Measurements from ENCODE around the gene DOCK2.

The DOCK2 gene

DNA sequence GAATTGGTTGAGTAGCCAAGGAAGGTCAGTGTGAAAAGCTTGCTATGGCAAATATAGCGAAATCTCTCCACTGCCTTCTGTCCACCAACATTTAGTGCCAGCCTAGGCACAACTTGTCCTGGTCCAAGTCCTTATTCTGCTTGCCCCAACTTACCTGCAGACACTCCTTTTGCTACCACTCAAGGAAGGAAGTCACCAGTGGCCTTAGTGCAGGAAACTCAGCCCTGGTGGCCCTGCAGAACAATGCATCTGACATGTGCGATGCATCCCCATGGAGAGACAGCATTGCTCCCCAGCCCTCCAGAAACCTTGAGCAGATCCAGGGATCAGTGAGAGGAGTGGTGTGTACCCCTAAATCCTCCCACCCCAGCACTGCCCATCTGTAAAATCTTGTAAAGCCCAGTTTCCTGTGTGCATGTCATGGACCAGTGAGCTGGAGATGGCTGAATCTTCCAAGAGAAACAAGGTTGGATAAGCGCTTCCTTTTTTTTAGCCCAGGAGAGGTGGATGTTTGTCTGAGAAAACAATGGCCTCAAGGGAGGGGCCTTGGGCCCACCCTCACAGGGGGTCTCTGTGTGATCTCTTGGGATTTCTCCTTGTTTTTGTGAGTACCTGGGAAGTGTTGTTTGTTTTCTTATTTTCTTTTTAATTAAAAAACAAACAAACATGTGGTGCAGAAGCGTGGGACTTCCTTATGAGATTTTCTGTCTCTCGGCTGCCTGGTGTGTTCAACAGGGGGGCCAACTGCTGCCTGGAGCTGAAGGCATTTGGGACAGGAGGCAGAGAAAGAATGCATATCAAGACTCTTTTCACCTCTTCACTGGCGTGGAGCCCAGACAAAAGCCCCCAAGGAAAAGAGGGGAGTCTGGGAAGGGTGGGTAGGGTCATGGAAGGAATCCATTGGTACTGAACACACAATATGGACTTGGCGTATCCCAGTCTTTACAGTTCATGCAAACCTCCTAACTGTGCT lies 472.3 kb downstream of the DOCK2 start:
- no peak for DNase-seq

DNA sequence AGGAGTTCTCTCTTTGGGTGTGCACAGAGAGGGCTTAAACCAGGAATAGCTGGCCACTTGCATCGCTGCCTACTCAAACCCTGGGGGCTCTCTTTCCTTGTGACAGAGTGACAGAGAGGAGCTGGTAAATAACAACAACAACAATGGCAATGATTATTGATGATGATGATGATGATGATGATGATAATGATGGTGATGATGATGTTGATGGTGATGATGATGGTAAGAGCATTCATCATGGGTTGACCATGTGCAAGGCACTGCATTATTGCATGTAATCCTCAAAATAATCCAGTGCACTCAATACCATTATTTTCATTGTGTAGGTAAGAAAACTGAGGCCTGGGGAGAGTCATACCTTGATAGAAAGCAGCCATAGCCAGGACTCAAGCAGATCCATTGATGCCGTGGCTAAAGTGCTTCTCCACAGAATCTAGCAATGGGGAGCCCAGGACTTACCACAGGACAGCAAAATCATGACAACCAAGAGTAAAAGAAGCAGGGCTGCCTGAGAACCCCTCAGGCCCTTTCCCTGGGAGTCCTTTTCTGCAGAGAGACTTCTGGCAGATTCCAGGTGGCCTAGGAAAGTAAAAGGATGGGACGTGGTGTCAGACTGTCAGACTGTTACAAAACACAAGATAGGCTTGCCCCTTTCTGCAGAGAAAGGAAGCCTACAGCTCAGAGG lies 473.5 kb downstream of the DOCK2 start:
- DNase-seq, result no peak

DNA sequence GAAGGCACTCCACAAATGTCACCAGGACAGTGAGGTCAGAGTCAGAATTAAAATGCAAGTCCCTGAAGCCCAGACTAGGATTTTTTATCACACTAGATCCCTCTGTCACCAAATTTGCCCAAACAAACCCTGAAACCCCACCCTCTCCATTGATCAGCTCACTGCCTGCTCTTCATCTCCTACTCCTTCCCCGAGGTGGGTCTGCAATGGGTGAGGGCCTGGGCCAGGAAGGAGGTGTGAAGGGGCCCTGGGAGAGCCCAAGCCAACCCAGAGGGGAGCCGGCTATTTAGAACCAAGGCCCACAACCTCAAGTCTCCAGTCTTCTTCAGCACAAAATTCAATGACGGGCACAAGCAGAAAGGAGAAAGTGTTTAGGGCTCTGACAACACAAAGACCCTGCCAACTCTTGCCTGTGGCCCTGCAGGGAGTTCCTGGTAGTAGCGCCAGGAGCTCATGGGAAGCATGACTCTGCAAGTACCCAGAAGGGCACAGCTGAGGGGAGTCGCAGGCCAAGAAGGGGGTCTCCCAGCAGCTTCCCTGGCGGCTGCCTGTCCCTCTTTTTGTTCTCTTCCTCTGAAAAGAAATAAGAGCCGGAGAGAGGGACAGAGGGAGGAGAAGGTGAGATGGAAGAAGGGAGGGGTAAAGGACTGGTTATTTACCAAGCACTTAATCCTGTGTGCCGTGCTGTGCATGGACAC lies 474.2 kb downstream of the DOCK2 start:
- DNase-seq, result no peak

DNA sequence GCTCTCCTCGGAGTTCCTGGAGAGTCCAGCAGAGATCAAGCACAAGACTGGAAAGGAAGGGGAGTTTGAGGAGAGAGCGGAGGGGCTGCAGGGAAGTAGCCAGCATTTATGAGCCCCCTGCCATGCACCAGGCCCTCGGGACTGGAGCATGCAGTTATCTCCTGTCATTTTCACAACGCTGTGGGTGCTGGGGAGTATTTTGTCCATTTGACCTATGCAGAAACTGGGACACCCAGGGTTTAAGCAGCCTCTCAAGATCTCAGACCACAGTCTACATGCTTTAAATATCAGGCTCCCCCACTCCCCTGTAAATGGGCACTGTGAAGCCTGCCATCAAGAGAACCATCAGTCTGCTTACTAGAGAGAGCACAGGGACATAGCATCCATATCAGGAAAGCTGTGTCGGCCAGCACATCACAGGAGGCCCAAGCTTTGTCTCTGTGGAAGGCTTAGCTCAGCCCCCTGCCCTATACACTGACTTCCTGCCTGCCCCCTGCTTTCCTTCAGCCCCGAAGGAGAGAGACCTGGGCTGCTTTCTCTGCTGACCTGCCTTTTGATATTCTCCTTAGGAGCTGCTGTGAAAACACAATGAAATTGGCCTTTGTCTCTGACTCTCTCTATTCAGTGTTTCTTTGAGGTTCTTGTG lies 475.9 kb downstream of the DOCK2 start:
- no peak for DNase-seq

DNA sequence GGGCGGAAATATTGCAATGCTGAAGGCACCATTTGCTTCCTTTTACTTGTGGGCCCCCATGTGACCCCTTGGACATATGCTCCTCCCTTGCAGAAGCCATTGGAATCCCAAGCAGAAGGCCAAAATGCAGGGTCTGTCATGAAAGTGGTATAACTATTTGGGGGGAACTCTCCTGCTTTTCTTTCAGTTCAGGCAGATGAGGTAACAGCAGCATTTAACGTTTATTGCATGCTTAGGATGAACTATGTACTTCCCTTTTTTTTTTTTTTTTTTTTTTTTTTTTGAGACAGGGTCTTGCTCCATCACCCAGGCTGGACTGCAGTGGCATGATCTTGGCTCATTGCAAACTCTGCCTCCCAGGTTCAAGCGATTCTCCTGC lies 476.4 kb downstream of the DOCK2 start:
- DNase-seq, result no peak

DNA sequence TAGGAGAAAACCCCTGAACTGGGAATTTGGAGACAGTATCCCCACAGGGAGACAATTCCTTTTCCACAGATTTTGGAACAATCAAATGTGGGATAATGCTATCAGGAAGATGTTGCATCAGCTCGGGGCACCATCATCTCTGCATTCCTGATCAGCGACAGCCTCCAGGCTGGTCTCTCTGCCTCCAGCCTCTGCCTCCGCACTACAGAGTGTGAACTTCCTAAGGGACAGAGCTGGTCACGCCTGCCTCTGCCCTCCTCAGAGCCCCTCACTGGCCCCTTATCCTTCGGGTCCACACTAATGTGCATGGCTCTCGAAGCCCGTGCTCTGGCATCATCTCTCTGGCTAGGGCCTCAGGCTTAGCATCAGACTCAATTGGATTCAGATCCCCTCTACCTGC lies 477.2 kb downstream of the DOCK2 start:
- DNase-seq, result no peak

DNA sequence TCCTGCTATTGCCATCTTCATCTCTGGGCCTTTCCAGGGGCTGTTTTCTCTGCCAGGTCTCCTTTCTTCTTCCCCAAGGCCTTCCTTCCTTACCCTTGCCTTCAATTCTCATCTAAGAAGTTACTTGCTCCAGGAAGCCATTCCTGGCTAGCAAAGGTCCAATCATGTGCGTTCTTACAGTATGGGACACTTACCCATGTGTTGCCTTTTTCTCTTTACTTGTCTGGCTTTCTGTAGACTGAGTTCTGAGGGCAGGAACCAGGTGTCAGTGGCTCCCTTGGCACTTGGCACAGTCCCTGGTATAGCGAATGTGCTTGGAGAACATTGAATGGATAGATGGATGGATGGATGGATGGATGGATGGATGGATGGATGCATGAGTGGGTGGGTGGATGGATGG lies 478.9 kb downstream of the DOCK2 start:
- DNase-seq, result no peak

DNA sequence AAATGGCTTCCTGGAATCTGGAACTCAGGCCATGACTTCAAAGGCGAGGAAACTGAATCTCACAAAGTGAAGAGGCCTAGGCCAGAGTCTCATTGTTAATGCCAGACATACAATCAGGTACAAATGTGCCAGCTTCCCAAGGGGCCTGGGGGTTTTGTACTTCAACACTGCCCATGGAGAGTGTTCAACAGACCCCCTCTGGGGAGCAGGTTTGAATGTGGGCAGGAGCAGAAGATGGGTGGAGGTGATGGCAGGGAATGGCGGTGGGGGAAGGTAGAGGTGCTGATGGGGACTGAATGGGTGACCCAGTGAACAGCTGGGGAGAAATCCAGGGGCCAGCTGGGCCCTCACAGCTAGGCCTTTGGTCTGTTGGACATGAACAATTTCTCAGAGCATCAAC lies 480.7 kb downstream of the DOCK2 start:
- no peak for DNase-seq

DNA sequence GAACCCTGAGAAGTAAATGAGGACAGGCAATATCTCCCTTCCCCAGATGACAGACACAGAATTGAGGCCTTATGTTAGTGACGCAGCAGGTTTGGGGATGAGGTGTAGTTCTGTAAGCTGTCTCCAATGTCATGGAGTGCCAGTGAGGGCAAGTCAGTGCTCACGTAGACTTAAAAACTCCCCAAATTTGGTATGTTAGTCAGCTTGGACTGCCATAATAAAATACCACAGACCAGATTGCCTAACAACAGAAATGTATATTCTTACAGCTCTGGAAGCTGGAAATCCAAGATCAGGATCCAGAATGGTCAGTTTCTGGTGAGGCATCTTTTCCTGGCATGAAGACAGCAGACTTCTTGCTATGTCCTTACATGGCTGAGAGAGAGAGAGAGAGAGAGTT lies 483.5 kb downstream of the DOCK2 start:
- DNase-seq, result no peak

DNA sequence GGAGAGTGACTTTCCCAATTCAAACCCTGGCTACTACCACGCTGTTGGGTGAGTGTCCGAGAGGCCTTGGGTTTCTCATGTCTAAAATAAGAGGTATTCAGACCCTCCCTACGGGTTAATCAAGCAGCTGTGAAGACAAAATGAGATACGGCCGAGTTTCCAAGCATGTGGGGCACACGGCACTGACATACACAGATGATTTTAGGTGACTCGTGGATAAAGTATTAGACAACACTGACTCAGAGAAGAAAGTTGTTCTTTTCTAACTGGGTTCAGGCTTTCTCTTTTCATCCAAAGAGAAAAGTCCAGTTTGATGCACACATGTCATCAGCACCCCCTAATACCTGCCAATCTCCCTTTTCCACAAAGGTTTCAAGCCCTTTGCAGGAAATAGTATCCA lies 484.2 kb downstream of the DOCK2 start:
- DNase-seq, result no peak

DNA sequence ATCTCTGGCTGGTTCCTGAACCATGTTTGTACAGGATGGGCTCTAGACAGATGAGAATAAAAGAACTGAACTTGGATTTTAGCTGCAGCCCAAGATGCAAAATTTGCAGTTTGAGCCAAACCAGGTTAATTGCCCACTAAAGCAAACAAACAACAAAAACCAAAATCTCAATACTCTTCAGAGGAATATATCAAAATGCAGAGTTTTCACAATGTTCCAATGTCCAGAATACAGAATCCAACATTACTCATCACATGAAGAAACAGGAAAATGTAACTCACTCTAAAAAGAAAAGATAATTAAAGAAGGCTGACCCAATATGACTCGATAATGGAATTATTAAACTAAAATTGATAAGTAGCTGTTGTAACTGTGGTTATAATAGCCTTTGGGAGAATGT lies 489.0 kb downstream of the DOCK2 start:
- DNase-seq, result no peak

DNA sequence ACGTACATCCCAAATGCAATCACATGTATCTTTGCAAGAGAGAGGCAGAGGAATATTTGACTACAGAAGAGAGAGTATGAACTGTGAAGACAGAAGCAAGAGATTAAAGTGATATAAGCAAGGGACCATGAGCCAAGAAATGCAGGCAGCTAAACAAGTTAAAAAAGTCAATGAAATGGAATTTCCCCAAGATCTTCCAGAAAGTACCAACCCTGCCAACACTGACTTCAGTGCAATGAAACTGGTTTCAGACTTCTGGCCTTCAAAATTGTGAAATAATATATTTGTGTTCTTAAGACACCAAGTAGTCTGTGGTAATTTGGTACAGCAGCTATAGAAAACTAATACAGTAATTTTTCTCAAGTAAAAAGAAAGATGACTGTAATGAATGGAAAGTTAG lies 489.6 kb downstream of the DOCK2 start:
- DNase-seq, result no peak

DNA sequence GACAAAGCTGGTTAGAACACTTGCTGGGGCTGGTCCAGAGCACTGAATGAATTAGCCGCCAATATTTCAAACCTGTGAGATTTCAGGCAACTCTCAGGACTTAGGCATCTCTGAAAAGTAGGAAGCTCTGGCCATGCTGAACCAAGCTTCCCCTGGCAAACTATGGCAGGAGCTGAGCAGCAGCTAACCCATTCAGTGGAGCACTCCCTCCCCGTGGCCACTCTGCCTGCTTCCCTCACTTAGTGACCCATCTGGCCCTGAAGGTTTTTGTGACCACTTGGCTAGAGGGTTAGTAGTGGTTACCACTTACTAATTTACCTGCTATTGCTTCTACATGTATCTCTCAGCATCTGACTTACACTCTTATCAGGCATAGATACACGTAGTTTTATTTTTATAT lies 494.2 kb downstream of the DOCK2 start:
- DNase-seq, result no peak

DNA sequence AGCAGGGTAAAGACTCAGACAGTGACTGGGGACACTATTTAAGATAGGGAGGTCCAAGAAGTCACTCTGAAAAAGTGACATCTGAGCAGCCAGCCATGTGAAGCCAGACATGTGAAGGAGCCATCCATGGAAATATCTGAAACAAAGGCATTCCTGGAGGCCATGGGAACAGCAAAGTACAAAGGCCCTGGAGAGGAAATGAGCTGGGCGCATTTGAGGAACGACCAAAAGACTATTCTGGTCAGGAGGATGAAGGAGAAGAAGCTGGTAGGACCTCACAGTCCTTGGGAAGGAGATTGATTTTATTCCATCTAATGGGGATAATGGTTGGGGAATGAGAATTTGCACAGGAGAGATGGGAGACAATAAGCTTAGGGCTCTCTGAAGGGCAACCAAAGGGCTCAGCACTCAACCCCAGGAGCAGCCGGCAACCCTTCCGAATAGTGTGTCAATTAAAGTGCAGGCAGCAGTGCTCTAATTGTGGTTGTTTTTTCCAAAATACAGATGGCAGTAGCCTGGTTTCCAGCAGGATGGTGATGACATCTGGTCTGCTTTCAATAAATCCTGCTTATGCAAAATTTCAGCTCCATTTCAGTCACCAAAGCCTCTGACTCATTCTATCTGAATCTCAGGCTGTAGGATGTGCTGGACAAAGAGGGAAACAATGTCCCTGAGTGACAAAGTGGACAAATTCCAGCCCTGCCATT lies 495.3 kb downstream of the DOCK2 start:
- DNase-seq, result no peak
